Keratinocyte (primary cell): ENCODE data around the gene NFKB2.
A peak's percentile ranks its signal among the peaks of the same experiment; 100 is the strongest.

Experiments
- EZH2 ChIP-seq: IDR thresholded peaks from one replicate; pipeline ENCODE4 v1.6.1; 2012; ENCODE audit warnings: inconsistent platforms, mild to moderate bottlenecking, low read length, moderate library complexity
- TF ChIP-seq, protein P1 (sequence below), 3 experiments: IDR thresholded peaks in 1 of 3; conservative IDR thresholded peaks in 1 of 3; optimal IDR thresholded peaks in 1 of 3; 2 replicates in 2 of 3; 3 replicates in 1 of 3; pipeline versions ENCODE3 to v1.5.1; 2011; ENCODE audit warnings: low read length in 3 of 3, mild to moderate bottlenecking in 3 of 3, moderate library complexity in 2 of 3, control low read depth in 1 of 3, inconsistent platforms in 1 of 3; ENCODE audit not compliant: insufficient read depth in 2 of 3; ENCODE audit errors: extremely low read depth in 1 of 3

DNA sequence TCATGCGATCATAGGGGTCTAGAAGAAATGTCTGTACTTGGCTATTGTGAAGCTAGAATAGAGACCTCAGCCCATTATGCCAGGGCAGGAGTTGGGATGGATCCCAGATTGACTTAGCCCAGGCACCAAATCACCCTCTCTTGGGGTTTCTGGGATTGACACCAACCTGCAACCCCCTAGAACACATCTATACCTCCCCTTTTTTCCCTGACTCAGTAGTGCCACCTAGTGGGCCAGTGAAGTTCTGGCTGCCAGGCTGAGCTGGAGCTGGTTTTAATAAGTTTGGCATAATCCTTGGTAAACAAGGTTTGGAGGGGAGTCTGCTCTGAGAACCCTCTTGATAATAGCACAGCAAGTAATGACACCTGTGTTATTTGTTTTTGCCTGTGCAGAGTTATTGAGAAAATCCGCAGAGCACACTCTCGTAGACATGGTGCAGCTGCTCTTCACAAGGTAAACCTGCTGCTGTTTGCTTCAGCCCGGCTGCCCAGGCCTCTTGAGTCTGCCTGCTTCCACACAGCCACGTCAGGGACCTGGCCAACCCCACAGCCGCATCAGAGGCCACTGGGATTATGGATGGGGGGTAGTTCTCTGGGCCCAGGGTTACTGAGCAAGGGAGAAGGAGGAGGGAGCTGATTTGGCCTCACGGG lies 43.3 kb upstream of the NFKB2 start:
- TF ChIP-seq EZH2: no peak
- TF ChIP-seq, protein P1, sequence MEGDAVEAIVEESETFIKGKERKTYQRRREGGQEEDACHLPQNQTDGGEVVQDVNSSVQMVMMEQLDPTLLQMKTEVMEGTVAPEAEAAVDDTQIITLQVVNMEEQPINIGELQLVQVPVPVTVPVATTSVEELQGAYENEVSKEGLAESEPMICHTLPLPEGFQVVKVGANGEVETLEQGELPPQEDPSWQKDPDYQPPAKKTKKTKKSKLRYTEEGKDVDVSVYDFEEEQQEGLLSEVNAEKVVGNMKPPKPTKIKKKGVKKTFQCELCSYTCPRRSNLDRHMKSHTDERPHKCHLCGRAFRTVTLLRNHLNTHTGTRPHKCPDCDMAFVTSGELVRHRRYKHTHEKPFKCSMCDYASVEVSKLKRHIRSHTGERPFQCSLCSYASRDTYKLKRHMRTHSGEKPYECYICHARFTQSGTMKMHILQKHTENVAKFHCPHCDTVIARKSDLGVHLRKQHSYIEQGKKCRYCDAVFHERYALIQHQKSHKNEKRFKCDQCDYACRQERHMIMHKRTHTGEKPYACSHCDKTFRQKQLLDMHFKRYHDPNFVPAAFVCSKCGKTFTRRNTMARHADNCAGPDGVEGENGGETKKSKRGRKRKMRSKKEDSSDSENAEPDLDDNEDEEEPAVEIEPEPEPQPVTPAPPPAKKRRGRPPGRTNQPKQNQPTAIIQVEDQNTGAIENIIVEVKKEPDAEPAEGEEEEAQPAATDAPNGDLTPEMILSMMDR (optimal IDR thresholded peaks at IDR 0.05 in 1 of 3, IDR thresholded peaks at IDR 0.05 in 1 of 3, conservative IDR thresholded peaks at IDR 0.05 in 1 of 3; ENCODE audit: extremely low read depth in 1 of 3, insufficient read depth in 2 of 3, low read length in 3 of 3): peak; percentile 83 to 98 (median 89)
